Adrenal gland (tissue), 12 donors: ENCODE results near the gene TMEM245. TPM values are rescaled to one million over a fixed set of nuclear protein-coding genes. Genes with fewer than 3 reads are reported as not detected.

Experiments used
- DNase-seq, 7 donors: peaks; one replicate each; pipeline ENCODE4 v3.0.0-alpha.2; 2019 to 2020
- H3K27ac ChIP-seq, 5 donors: fragments of 200-600 bp; sonication (generic) in 4 of 5; 1 replicate in 3 of 5; 2 replicates in 2 of 5; pipeline versions ENCODE4 v1.5.1 to v1.8.0; 2016 to 2020; ENCODE audit warnings: mild to moderate bottlenecking in 1 of 5
- H3K27me3 ChIP-seq: fragments of 200-600 bp; 2 replicates; pipeline ENCODE4 v1.8.0; 2021
- H3K36me3 ChIP-seq, 2 donors: fragments of 200-600 bp; replicated peaks in 1 of 2; 1 replicate in 1 of 2; 2 replicates in 1 of 2; pipeline versions ENCODE4 v1.5.1 to v1.8.0; 2018 to 2022
- H3K4me1 ChIP-seq, 2 donors: fragments of 200-600 bp; replicated peaks in 1 of 2; 1 replicate in 1 of 2; 2 replicates in 1 of 2; pipeline versions ENCODE4 v1.5.1 to v1.8.0; 2018 to 2021
- H3K4me3 ChIP-seq, 4 donors: fragments of 200-600 bp; sonication (generic) in 3 of 4; one replicate each; pipeline ENCODE4 v1.5.1; 2016 to 2018
- H3K9me3 ChIP-seq, 3 donors: fragments of 200-600 bp; sonication (generic) in 1 of 3; replicated peaks in 1 of 3; 1 replicate in 2 of 3; 2 replicates in 1 of 3; pipeline versions ENCODE4 v1.5.1 to v1.8.0; 2016 to 2021
- POLR2A ChIP-seq, 2 donors: fragments of 450-650 bp; IDR thresholded peaks; one replicate each; pipeline ENCODE4 v1.6.1; 2017; ENCODE audit warnings: antibody characterized with exemption in 2 of 2, mild to moderate bottlenecking in 2 of 2, moderate library complexity in 1 of 2
- WGBS, 4 donors: extraction: QIAGEN DNeasy Blood & Tissue Kit in 2 of 4; methylation state at CpG; one replicate each; pipeline versions ENCODE4 v1.1.5 to v1.1.7; 2013 to 2017; 5-methylcytosine and 5-hydroxymethylcytosine counted together
- intact Hi-C, 2 donors: fragments of 100-400 bp; cut with DNase I; formaldehyde crosslinking; loops; one replicate each; pipeline versions ENCODE4 v1.14.1 to v1.15.0; 2022 to 2023
- polyA plus RNA-seq, 3 donors: library from polyadenylated mRNA; stranded (reverse); fragments of 200-250 nt in 2 of 3; fragments of 350-450 nt in 1 of 3; fragmentation: Illumina TruSeq in 1 of 3; extraction: RNeasy Lipid Tissue Mini Kit (QIAGEN cat#74804) in 1 of 3; gene quantifications; one replicate each; pipeline ENCODE4 v1.2.3, GENCODE V29; 2013 to 2014
- total RNA-seq, 9 donors: library from RNA; depleted of rRNA in 4 of 9; stranded (reverse); fragments of >200 nt in 4 of 9; fragments of 120-200 nt in 1 of 9; fragmentation: NEBNext Ultra II Directional in 1 of 9; extraction: Animal tissue kit (Norgen Biotek cat#: 25700) in 1 of 9; gene quantifications; one replicate each; pipeline versions ENCODE4 v1.1.0 to v1.2.4, GENCODE V29; 2013 to 2023
- TF ChIP-seq, protein P1 (sequence below), 6 experiments: fragments of 450-650 bp in 4 of 6; fragments of 200-600 bp in 2 of 6; sonication (generic) in 1 of 6; IDR thresholded peaks; 1 replicate in 5 of 6; 2 replicates in 1 of 6; pipeline versions ENCODE4 v1.5.1 to v1.8.0; 2016 to 2021; ENCODE audit warnings: antibody characterized with exemption in 6 of 6, mild to moderate bottlenecking in 2 of 6, moderate library complexity in 1 of 6
- donor health status: healthy with polysubstance abuse.
- donor health status: Bipolar disorder and iron deficiency.
- donor health status: DM: yes; HTN: yes; CAD: no.
- donor health status: DM: no; HTN: no; CAD: no.
- donor health status: DM: no; HTN: no; CAD: no.
- donor health status: DM: yes; HTN: yes; CAD: no.

The TMEM245 gene
- total and polyA plus RNA-seq, 12 donors, result 23.6 to 363 (median 143) TPM

DNA sequence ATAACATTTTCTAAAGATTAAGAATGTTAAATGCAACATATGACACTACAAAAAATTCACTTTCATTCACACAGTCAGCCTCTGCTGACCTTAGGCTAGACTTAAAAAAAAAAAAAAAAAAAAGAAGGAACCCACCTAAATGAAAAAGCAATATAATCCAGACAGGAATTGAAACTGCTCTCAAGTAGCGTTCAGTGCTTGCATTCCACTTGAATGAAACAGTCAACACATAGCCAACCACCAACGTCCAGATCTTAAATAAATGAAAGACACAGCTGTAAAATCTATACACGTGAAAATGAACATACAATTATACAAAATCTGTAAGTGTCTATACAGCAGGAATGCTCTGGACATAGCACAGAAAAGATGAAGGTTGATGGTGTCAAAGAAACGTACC is 11.4 kb downstream of the TMEM245 start:
- intact Hi-C loops, result no loop called here
- Histone ChIP-seq H3K27ac (peak overlapping the region in 3 of 5 donors; percentile 45 to 76 (median 74)), H3K4me3 (no peak overlapping the region), H3K4me1 (peaks cover 62 to 85% of the 10 kb centered on the region in 2 donors), H3K36me3 (peaks cover 0 to 7% of the 10 kb centered on the region in 2 donors), H3K9me3 (no peaks in the 10 kb centered on the region), H3K27me3 (no peaks in the 10 kb centered on the region)
- no peak for DNase-seq
- WGBS, 4 donors, result 52 to 61% (median 56%) methylated on average over 4 of the region's 4 CpGs
- TF ChIP-seq, protein P1, sequence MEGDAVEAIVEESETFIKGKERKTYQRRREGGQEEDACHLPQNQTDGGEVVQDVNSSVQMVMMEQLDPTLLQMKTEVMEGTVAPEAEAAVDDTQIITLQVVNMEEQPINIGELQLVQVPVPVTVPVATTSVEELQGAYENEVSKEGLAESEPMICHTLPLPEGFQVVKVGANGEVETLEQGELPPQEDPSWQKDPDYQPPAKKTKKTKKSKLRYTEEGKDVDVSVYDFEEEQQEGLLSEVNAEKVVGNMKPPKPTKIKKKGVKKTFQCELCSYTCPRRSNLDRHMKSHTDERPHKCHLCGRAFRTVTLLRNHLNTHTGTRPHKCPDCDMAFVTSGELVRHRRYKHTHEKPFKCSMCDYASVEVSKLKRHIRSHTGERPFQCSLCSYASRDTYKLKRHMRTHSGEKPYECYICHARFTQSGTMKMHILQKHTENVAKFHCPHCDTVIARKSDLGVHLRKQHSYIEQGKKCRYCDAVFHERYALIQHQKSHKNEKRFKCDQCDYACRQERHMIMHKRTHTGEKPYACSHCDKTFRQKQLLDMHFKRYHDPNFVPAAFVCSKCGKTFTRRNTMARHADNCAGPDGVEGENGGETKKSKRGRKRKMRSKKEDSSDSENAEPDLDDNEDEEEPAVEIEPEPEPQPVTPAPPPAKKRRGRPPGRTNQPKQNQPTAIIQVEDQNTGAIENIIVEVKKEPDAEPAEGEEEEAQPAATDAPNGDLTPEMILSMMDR (IDR thresholded peaks at IDR 0.05), result no peak
- no peak for TF ChIP-seq POLR2A (IDR thresholded peaks at IDR 0.05)

DNA sequence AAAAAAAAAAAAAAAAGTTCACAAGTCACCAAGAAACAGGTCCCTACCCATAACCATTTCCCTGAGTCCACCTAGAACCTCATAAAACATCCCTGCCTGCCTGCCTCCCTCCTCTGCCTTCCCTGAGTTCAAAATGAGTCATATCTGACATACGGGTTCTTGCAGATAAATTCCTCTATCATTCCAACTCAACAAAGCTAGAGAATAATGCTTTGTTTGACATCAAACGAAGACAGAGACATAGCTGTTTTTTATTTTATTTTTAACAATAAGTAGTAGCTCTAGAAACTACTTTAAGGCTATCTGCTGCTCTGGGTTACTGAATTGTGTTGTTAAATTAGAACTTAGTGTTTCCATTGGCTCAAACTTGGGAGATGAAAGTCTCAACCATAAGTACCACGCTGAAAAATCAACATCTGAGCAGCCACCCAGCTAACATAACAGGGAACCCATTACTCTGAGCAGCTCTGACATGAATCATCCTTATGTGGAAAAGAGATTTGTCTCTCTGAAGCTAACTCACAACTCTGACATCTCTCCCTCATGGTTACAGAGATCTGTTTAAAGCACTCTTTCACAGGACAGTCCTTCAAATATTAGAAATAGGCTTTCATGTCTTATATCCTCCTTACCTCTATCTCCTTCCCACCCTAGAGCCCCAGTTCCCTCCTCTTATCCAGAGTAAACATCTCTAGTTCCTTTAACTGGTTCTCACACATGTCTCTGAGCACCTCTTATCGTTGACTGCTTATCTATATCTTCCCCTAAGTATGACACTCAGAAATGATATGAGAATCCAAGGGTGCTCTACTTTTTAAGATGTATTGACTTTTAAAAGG is 12.1 kb downstream of the TMEM245 start:
- no peak for TF ChIP-seq POLR2A (IDR thresholded peaks at IDR 0.05)
- TF ChIP-seq, protein P1 (IDR thresholded peaks at IDR 0.05), result no peak
- Histone ChIP-seq H3K36me3 (peaks cover 0 to 7% of the 10 kb centered on the region in 2 donors), H3K27me3 (no peaks in the 10 kb centered on the region), H3K4me1 (peaks cover 55 to 78% of the 10 kb centered on the region in 2 donors), H3K9me3 (peaks cover 0 to 5% (median 0%) of the 10 kb centered on the region in 3 donors), H3K4me3 (no peak overlapping the region), H3K27ac (peak overlapping the region in 4 of 5 donors; percentile 45 to 76 (median 73))
- DNase-seq, result peak in 6 of 7 donors; percentile 43 to 73 (median 57)
- intact Hi-C loops, result no loop called here
- WGBS, 4 donors, result 18 to 27% (median 25%) methylated on average over 4 of the region's 4 CpGs

DNA sequence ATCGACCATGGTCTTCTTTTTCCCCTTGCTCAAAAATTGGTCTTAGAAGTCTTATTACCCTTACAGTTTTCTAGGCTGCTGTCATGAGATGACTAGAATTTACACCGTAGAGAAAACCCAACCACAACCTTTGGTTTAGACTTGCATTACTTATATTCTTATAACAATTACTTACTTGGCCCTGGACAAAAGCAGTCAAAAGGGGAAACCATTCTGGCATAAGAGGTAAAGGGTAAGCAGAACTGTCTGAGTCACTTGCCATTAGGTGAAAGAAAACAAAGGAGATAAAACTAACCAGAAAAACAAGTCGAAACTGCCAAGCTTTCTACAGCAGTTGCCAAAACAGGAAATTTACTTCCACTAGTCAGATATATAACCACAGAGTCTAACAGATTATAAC is 17.9 kb downstream of the TMEM245 start:
- DNase-seq, result no peak
- Histone ChIP-seq H3K27me3 (no peaks in the 10 kb centered on the region), H3K36me3 (peaks cover 0 to 7% of the 10 kb centered on the region in 2 donors), H3K27ac (peak overlapping the region in 4 of 5 donors; percentile 28 to 83 (median 36)), H3K9me3 (peaks cover 0 to 5% (median 0%) of the 10 kb centered on the region in 3 donors), H3K4me3 (no peak overlapping the region), H3K4me1 (peaks cover 54 to 78% of the 10 kb centered on the region in 2 donors)
- TF ChIP-seq POLR2A (IDR thresholded peaks at IDR 0.05), result no peak
- TF ChIP-seq, protein P1 (IDR thresholded peaks at IDR 0.05), result no peak
- WGBS, 4 donors, result 33 to 46% (median 34%) methylated on average over 3 of the region's 3 CpGs
- intact Hi-C loops, result no loop called here

DNA sequence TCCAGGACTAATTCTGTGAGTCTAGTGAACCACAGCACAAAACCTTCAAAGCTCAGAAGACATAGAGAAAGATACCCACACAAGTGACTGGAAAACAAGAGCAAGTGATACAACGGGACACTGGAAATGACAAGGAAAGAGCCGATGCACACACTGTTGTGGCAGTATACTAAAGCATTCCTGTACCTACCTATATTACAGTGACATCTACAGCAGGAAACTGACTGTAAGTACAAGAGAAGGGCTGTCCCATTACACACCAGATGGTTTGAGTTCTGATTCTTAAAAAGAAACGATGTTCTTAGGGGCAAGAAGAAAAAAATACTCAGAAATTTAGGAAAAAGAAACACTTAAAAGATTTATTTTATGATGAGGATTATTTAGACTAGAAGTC is 18.5 kb downstream of the TMEM245 start:
- peaks cover 0 to 5% (median 0%) of the 10 kb centered on the region in 3 donors for H3K9me3 ChIP-seq
- peaks cover 54 to 78% of the 10 kb centered on the region in 2 donors for H3K4me1 ChIP-seq
- H3K4me3 ChIP-seq, result no peak overlapping the region
- intact Hi-C loops, result no loop called here
- H3K27me3 ChIP-seq, result no peaks in the 10 kb centered on the region
- H3K27ac ChIP-seq, result peak overlapping the region in 3 of 5 donors; percentile 28 to 83 (median 31)
- peaks cover 0 to 7% of the 10 kb centered on the region in 2 donors for H3K36me3 ChIP-seq
- no peak for DNase-seq
- WGBS, 4 donors, result 62 to 72% (median 68%) methylated on average over 3 of the region's 3 CpGs
- no peak for TF ChIP-seq POLR2A (IDR thresholded peaks at IDR 0.05)
- TF ChIP-seq, protein P1 (IDR thresholded peaks at IDR 0.05), result no peak
